Esophagus squamous epithelium (tissue), 4 donors: Measurements from ENCODE around the gene SOX18.

ENCODE experiments used
- CTCF ChIP-seq, 6 experiments: fragments of 450-650 bp in 4 of 6; fragments of 200-600 bp in 2 of 6; sonication (generic) in 2 of 6; IDR thresholded peaks; one replicate each; pipeline ENCODE4 v1.5.1; 2016 to 2019; ENCODE audit warnings: antibody characterized with exemption in 6 of 6, mild to moderate bottlenecking in 4 of 6, moderate library complexity in 4 of 6
- POLR2A ChIP-seq, 4 donors: fragments of 450-650 bp; IDR thresholded peaks; one replicate each; pipeline ENCODE4 v1.6.1; 2017; ENCODE audit warnings: antibody characterized with exemption in 4 of 4, mild to moderate bottlenecking in 4 of 4, moderate library complexity in 3 of 4

GRCh38 chr20:64005394-64005793, 44.0 kb downstream of the SOX18 start:
- TF ChIP-seq CTCF (IDR thresholded peaks at IDR 0.05) (no peak), POLR2A (IDR thresholded peaks at IDR 0.05) (no peak)
